Prostate gland (tissue), 2 donors: ENCODE data around the gene OAS3. TPM values are rescaled to one million over a fixed set of nuclear protein-coding genes. Genes with fewer than 3 reads are reported as not detected.
A peak's percentile ranks its signal among the peaks of the same experiment; 100 is the strongest.
"Not testable (repeated sequence)": the region's sequence is repeated elsewhere in the genome, so short reads cannot be mapped to it uniquely, and the experiment has no call there.

Experiments
- DNase-seq: peaks from one replicate; pipeline ENCODE4 v3.0.0-alpha.2; 2019; ENCODE audit warnings: low spot score
- H3K27ac ChIP-seq, 2 donors: fragments of 200-600 bp; sonication (generic); 2 replicates each; pipeline ENCODE4 v1.5.1; 2017 to 2019
- H3K27me3 ChIP-seq: fragments of 200-600 bp; sonication (generic); replicated peaks from 2 replicates; pipeline ENCODE4 v1.5.1; 2019; ENCODE audit not compliant: insufficient read depth
- H3K36me3 ChIP-seq, 2 donors: fragments of 200-600 bp; sonication (generic); 1 replicate in 1 of 2; 2 replicates in 1 of 2; pipeline versions ENCODE4 v1.5.1 to v1.8.1; 2017 to 2019
- H3K4me1 ChIP-seq: fragments of 200-600 bp; sonication (generic); replicated peaks from 2 replicates; pipeline ENCODE4 v1.5.1; 2019
- H3K4me3 ChIP-seq, 2 donors: fragments of 200-600 bp; sonication (generic); 2 replicates each; pipeline ENCODE4 v1.5.1; 2017 to 2019
- H3K9me3 ChIP-seq: fragments of 200-600 bp; sonication (generic); 2 replicates; pipeline ENCODE4 v1.5.1; 2017
- CTCF ChIP-seq, 4 experiments: fragments of 200-600 bp in 2 of 4; fragments of 450-650 bp in 2 of 4; sonication (generic) in 2 of 4; IDR thresholded peaks; 1 replicate in 3 of 4; 2 replicates in 1 of 4; pipeline ENCODE4 v1.5.1; 2016 to 2019; ENCODE audit warnings: antibody characterized with exemption in 4 of 4, mild to moderate bottlenecking in 2 of 4, moderate library complexity in 2 of 4
- POLR2A ChIP-seq: fragments of 450-650 bp; IDR thresholded peaks from one replicate; pipeline ENCODE4 v1.6.1; 2016; ENCODE audit warnings: antibody characterized with exemption, mild to moderate bottlenecking
- POLR2AphosphoS5 ChIP-seq: sonication (generic); formaldehyde crosslinking; IDR thresholded peaks from one replicate; pipeline ENCODE4 v1.6.1; 2017; ENCODE audit warnings: antibody characterized with exemption
- WGBS: methylation state at CpG from one replicate; pipeline ENCODE4 v1.1.5; 2018; 5-methylcytosine and 5-hydroxymethylcytosine counted together
- intact Hi-C: fragments of 100-400 bp; cut with DNase I; formaldehyde crosslinking; loops from one replicate; pipeline ENCODE4 v1.14.2; 2022
- total RNA-seq, 2 donors: library from RNA; depleted of rRNA; stranded (reverse); fragments of >200 nt; gene quantifications; one replicate each; pipeline ENCODE4 v1.1.0, GENCODE V29; 2016

OAS3 gene
- total RNA-seq, 2 donors from 2014 or later = 8.7 to 11.2 TPM

- H3K4me1 ChIP-seq = no peaks in the 10 kb centered on the region
- no peak overlapping the region for H3K27ac ChIP-seq
- TF ChIP-seq POLR2AphosphoS5 (no peak), CTCF (IDR thresholded peaks at IDR 0.05) (no peak), POLR2A (no peak)
- no peaks in the 10 kb centered on the region for H3K9me3 ChIP-seq
- no peak for DNase-seq
- 98% methylated on average over 4 of the region's 4 CpGs for WGBS
- intact Hi-C loops = loop anchor here (10.0 kb wide), 1 partner anchor 115 kb away; no protein-coding TSS in a partner anchor
- H3K27me3 ChIP-seq = no peaks in the 10 kb centered on the region
- no peaks in the 10 kb centered on the region for H3K36me3 ChIP-seq
- H3K4me3 ChIP-seq = no peak overlapping the region
These were observed 28.6 kb upstream of the OAS3 start for GRCh38 chr12:112909693-112910092.

- no peaks in the 10 kb centered on the region for H3K36me3 ChIP-seq
- DNase-seq = no peak
- WGBS = 95% methylated on average over 1 of the region's 1 CpG
- H3K4me1 ChIP-seq = no peaks in the 10 kb centered on the region
- intact Hi-C loops = no loop called here
- no peak overlapping the region for H3K4me3 ChIP-seq
- no peak overlapping the region for H3K27ac ChIP-seq
- H3K27me3 ChIP-seq = no peaks in the 10 kb centered on the region
- TF ChIP-seq POLR2AphosphoS5 (no peak), POLR2A (no peak), CTCF (IDR thresholded peaks at IDR 0.05) (no peak)
- no peaks in the 10 kb centered on the region for H3K9me3 ChIP-seq
These were observed 25.1 kb upstream of the OAS3 start for GRCh38 chr12:112913038-112913688.

GRCh38 chr12:112913888-112914287 is 24.4 kb upstream of the OAS3 start:
- WGBS = 97% methylated on average over 2 of the region's 2 CpGs
- intact Hi-C loops = not testable (repeated sequence)

GRCh38 chr12:112916270-112916669 is 22.0 kb upstream of the OAS3 start:
- Histone ChIP-seq H3K4me1 (no peaks in the 10 kb centered on the region), H3K36me3 (no peaks in the 10 kb centered on the region), H3K9me3 (no peaks in the 10 kb centered on the region), H3K27ac (no peak overlapping the region), H3K27me3 (no peaks in the 10 kb centered on the region), H3K4me3 (no peak overlapping the region)
- intact Hi-C loops = no loop called here
- peak; percentile 90 for DNase-seq
- 36% methylated on average over 5 of the region's 5 CpGs for WGBS
- TF ChIP-seq POLR2A (no peak), POLR2AphosphoS5 (peak; percentile 77)

More at GRCh38 chr12:112913888-112914287, 24.4 kb upstream of the OAS3 start:
- not testable (repeated sequence) for H3K27me3 ChIP-seq, H3K4me3 ChIP-seq, H3K9me3 ChIP-seq, H3K36me3 ChIP-seq, H3K4me1 ChIP-seq, DNase-seq, H3K27ac ChIP-seq

- H3K4me3 ChIP-seq = no peak overlapping the region
- H3K27ac ChIP-seq = no peak overlapping the region
- TF ChIP-seq CTCF (IDR thresholded peaks at IDR 0.05) = no peak
- TF ChIP-seq POLR2AphosphoS5 = no peak
- no peak for TF ChIP-seq POLR2A
- no peak for DNase-seq
- no peaks in the 10 kb centered on the region for H3K36me3 ChIP-seq
- no peaks in the 10 kb centered on the region for H3K27me3 ChIP-seq
- WGBS = 68% methylated on average over 6 of the region's 6 CpGs
- intact Hi-C loops = no loop called here
- H3K4me1 ChIP-seq = no peaks in the 10 kb centered on the region
- no peaks in the 10 kb centered on the region for H3K9me3 ChIP-seq
These were observed 19.2 kb upstream of the OAS3 start for GRCh38 chr12:112919121-112919520.

- Histone ChIP-seq H3K27me3 (no peaks in the 10 kb centered on the region), H3K9me3 (no peaks in the 10 kb centered on the region), H3K36me3 (no peaks in the 10 kb centered on the region), H3K4me1 (no peaks in the 10 kb centered on the region), H3K4me3 (no peak overlapping the region), H3K27ac (no peak overlapping the region)
- TF ChIP-seq POLR2AphosphoS5 = no peak
- TF ChIP-seq POLR2A = no peak
- no peak for TF ChIP-seq CTCF (IDR thresholded peaks at IDR 0.05)
- WGBS = 30% methylated on average over 7 of the region's 7 CpGs
- intact Hi-C loops = no loop called here
- no peak for DNase-seq
These were observed 13.3 kb upstream of the OAS3 start for GRCh38 chr12:112924986-112925385.

GRCh38 chr12:112926416-112927033 is 11.7 kb upstream of the OAS3 start:
- DNase-seq, H3K27me3 ChIP-seq, intact Hi-C loops, H3K4me1 ChIP-seq, H3K27ac ChIP-seq, H3K36me3 ChIP-seq, H3K4me3 ChIP-seq, H3K9me3 ChIP-seq: not testable (repeated sequence)
- WGBS = 36% methylated on average over 7 of the region's 7 CpGs
